ENCODE data around the gene SIAH1. TPM values are rescaled to one million over a fixed set of nuclear protein-coding genes. Genes with fewer than 3 reads are reported as not detected.

Gene SIAH1
- total RNA-seq, 1 experiment from 2014 or later: 33.2 TPM

GRCh38 chr16:48347191-48347865 lies 37.9 kb downstream of the SIAH1 start:
- Histone ChIP-seq H3K27me3 (ENCODE audit: insufficient read depth, low read length) (no peaks in the 10 kb centered on the region), H3K9me3 (ENCODE audit: control insufficient read depth, low read depth, low read length) (no peaks in the 10 kb centered on the region), H3K18ac (ENCODE audit: insufficient read length, low read depth, low read length) (no peak overlapping the region), H4K20me1 (ENCODE audit: control insufficient read depth, insufficient read depth, insufficient read length) (no peaks in the 10 kb centered on the region), H3K4ac (ENCODE audit: low read depth, low read length) (no peak overlapping the region), H2BK120ac (ENCODE audit: low read depth, low read length, poor library complexity, severe bottlenecking) (no peak overlapping the region), H2AFZ (ENCODE audit: low read length) (no peak overlapping the region), H3K4me1 (ENCODE audit: insufficient read depth, low read length) (no peaks in the 10 kb centered on the region), H2AK5ac (ENCODE audit: insufficient read length, low read length) (no peak overlapping the region), H3K9ac (ENCODE audit: extremely low read depth, insufficient read length, low read length) (no peak overlapping the region), H4K8ac (replicated peaks; ENCODE audit: insufficient read length, low read depth, low read length) (no peak overlapping the region), H3K27ac (ENCODE audit: insufficient read length, low read depth, low read length) (no peak overlapping the region), H2BK15ac (ENCODE audit: low read depth, low read length) (no peak overlapping the region), H3K79me2 (ENCODE audit: insufficient read depth, low read length) (no peaks in the 10 kb centered on the region), H3K56ac (ENCODE audit: insufficient read length, low read depth, low read length) (no peak overlapping the region), H3K4me2 (ENCODE audit: insufficient read depth, insufficient read length, low read length) (no peak overlapping the region), H2BK20ac (ENCODE audit: low read depth, low read length, poor library complexity, severe bottlenecking) (no peak overlapping the region), H3T11ph (ENCODE audit: low read length) (no peak overlapping the region), H3K79me1 (ENCODE audit: insufficient read depth, low read depth, low read length, poor library complexity, severe bottlenecking) (no peaks in the 10 kb centered on the region), H2BK12ac (ENCODE audit: insufficient read length, low read depth, low read length) (no peak overlapping the region), H3K14ac (ENCODE audit: insufficient read depth, low read length) (no peak overlapping the region), H3K23ac (ENCODE audit: insufficient read length, low read depth, low read length) (no peak overlapping the region), H3K23me2 (ENCODE audit: insufficient read length, low read depth, low read length, poor library complexity, severe bottlenecking) (no peaks in the 10 kb centered on the region), H4K5ac (ENCODE audit: insufficient read length, low read depth, low read length) (no peak overlapping the region), H2BK5ac (ENCODE audit: insufficient read length, low read length) (no peak overlapping the region), H4K91ac (ENCODE audit: insufficient read length, low read depth, low read length) (no peak overlapping the region)
- H3K4me3 Mint-ChIP-seq: no peak overlapping the region
- H3K36me3 Mint-ChIP-seq (ENCODE audit: insufficient read depth in 1 of 3, low read depth in 3 of 3): peaks cover 13 to 39% (median 23%) of the 10 kb centered on the region in 3 experiments; a peak in 5 of 7 replicates
- H3K27ac Mint-ChIP-seq: no peak overlapping the region
- DNase-seq: no peak
- no peak for TF ChIP-seq CTCF (conservative IDR thresholded peaks at IDR 0.05)
- no CpG with 5 or more reads among the region's 20 CpGs for WGBS (ENCODE audit: extremely low coverage, insufficient read length, low lambda C conversion rate)
- no peaks in the 10 kb centered on the region for H3K9me3 Mint-ChIP-seq
- H3K27me3 Mint-ChIP-seq (ENCODE audit: low read depth): no peaks in the 10 kb centered on the region
- no peaks in the 10 kb centered on the region for H3K4me1 Mint-ChIP-seq
